Measurements from ENCODE around the gene KANSL1. TPM values are rescaled to one million over a fixed set of nuclear protein-coding genes. Genes with fewer than 3 reads are reported as not detected.
"Not testable (repeated sequence)": the region's sequence is repeated elsewhere in the genome, so short reads cannot be mapped to it uniquely, and the experiment has no call there.

Gene KANSL1
- total and polyA plus RNA-seq, 2 experiments from 2014 or later: 37.3 to 84.3 TPM

DNA sequence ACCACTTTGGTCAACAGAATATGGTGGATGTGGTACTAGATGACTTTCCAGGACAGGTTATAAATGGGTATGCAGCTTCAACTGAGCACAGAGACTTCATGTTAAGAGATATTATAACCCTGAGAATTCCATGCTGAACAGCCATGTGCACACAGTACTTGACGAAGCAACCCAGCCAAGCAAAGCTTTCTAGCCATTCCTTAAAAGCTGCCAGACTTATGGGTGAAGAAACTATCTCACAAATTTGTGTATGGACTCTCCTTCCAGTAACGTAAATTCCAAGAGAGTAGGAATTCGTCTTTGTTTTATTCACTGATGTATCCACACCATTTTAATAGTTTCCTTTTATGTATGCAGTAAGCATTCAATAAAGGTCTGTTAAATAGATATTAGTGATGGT is 76.1 kb downstream of the KANSL1 start:
- no peaks in the 10 kb centered on the region for H3K4me1 ChIP-seq (ENCODE audit: insufficient read depth)

GRCh38 chr17:46115699-46116098 is 77.5 kb downstream of the KANSL1 start:
- H3K79me2 ChIP-seq: peaks cover 100% of the 10 kb centered on the region
- H3K4me1 ChIP-seq (ENCODE audit: insufficient read depth): no peaks in the 10 kb centered on the region
- H3K9me3 ChIP-seq (ENCODE audit: low read depth): no peaks in the 10 kb centered on the region
- no peaks in the 10 kb centered on the region for H3K9me2 ChIP-seq (replicated peaks; ENCODE audit: insufficient read depth)
- no peak overlapping the region for H3K4me2 ChIP-seq
- H3K27me3 ChIP-seq: no peaks in the 10 kb centered on the region
- no peak overlapping the region for H3K27ac ChIP-seq
- no peak overlapping the region for H2AFZ ChIP-seq
- no peak for DNase-seq (ENCODE audit: low spot score)
- no peaks in the 10 kb centered on the region for H3K36me3 ChIP-seq (replicated peaks; ENCODE audit: insufficient read depth, low read depth)
- TF ChIP-seq EZH2 (IDR thresholded peaks at IDR 0.05; ENCODE audit: borderline replicate concordance): no peak
- TF ChIP-seq, protein P1, sequence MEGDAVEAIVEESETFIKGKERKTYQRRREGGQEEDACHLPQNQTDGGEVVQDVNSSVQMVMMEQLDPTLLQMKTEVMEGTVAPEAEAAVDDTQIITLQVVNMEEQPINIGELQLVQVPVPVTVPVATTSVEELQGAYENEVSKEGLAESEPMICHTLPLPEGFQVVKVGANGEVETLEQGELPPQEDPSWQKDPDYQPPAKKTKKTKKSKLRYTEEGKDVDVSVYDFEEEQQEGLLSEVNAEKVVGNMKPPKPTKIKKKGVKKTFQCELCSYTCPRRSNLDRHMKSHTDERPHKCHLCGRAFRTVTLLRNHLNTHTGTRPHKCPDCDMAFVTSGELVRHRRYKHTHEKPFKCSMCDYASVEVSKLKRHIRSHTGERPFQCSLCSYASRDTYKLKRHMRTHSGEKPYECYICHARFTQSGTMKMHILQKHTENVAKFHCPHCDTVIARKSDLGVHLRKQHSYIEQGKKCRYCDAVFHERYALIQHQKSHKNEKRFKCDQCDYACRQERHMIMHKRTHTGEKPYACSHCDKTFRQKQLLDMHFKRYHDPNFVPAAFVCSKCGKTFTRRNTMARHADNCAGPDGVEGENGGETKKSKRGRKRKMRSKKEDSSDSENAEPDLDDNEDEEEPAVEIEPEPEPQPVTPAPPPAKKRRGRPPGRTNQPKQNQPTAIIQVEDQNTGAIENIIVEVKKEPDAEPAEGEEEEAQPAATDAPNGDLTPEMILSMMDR (IDR thresholded peaks at IDR 0.05; ENCODE audit: poor library complexity): no peak
- TF ChIP-seq EZH2phosphoT487 (IDR thresholded peaks at IDR 0.05; ENCODE audit: low read depth, severe bottlenecking, unreplicated experiment): no peak
- no peak overlapping the region for H3K4me3 ChIP-seq
- 78% methylated on average over 6 of the region's 6 CpGs for WGBS (ENCODE audit: low lambda C conversion rate, missing lambda C conversion rate)
- H4K20me1 ChIP-seq (ENCODE audit: insufficient read depth, poor library complexity, severe bottlenecking): peaks cover 100% of the 10 kb centered on the region

More for the DNA sequence above, 76.1 kb downstream of the KANSL1 start:
- Histone ChIP-seq H4K20me1 (ENCODE audit: insufficient read depth, poor library complexity, severe bottlenecking) (peaks cover 100% of the 10 kb centered on the region), H2AFZ (no peak overlapping the region), H3K9me2 (replicated peaks; ENCODE audit: insufficient read depth) (no peaks in the 10 kb centered on the region), H3K4me2 (no peak overlapping the region), H3K79me2 (peaks cover 100% of the 10 kb centered on the region), H3K27me3 (no peaks in the 10 kb centered on the region), H3K27ac (no peak overlapping the region), H3K9me3 (ENCODE audit: low read depth) (no peaks in the 10 kb centered on the region), H3K4me3 (no peak overlapping the region), H3K36me3 (replicated peaks; ENCODE audit: insufficient read depth, low read depth) (no peaks in the 10 kb centered on the region)
- no peak for DNase-seq (ENCODE audit: low spot score)
- 84% methylated on average over 3 of the region's 3 CpGs for WGBS (ENCODE audit: low lambda C conversion rate, missing lambda C conversion rate)
- TF ChIP-seq EZH2phosphoT487 (IDR thresholded peaks at IDR 0.05; ENCODE audit: low read depth, severe bottlenecking, unreplicated experiment) (no peak), EZH2 (IDR thresholded peaks at IDR 0.05; ENCODE audit: borderline replicate concordance) (no peak)
- TF ChIP-seq, protein P1 (IDR thresholded peaks at IDR 0.05; ENCODE audit: poor library complexity): no peak

DNA sequence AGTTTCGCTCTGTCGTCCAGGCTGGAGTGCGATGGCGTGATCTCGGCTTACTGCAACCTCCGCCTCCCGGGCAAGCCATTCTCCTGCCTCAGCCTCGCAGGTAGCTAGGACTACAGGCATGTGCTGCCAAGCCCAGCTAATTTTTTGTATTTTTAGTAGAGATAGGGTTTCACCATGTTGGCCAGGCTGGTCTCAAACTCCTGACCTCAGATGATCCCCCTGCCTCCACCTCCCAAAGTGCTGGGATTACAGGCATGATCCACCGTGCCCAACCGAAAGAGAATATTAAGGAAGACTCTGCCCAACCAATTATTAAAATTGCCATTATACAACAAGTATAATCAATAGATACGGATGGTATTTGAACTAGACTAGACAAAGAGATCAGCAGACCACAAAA is 82.0 kb downstream of the KANSL1 start:
- not testable (repeated sequence) for DNase-seq (ENCODE audit: low spot score); H3K36me3 ChIP-seq (replicated peaks; ENCODE audit: insufficient read depth, low read depth); H3K9me3 ChIP-seq (ENCODE audit: low read depth); H2AFZ ChIP-seq; H3K4me3 ChIP-seq; H3K27me3 ChIP-seq; H3K9me2 ChIP-seq (replicated peaks; ENCODE audit: insufficient read depth); H3K27ac ChIP-seq; H3K4me2 ChIP-seq
- Histone ChIP-seq H3K79me2 (peaks cover 100% of the 10 kb centered on the region), H4K20me1 (ENCODE audit: insufficient read depth, poor library complexity, severe bottlenecking) (peaks cover 100% of the 10 kb centered on the region), H3K4me1 (ENCODE audit: insufficient read depth) (peaks cover 29% of the 10 kb centered on the region)
- 92% methylated on average over 11 of the region's 11 CpGs for WGBS (ENCODE audit: low lambda C conversion rate, missing lambda C conversion rate)

DNA sequence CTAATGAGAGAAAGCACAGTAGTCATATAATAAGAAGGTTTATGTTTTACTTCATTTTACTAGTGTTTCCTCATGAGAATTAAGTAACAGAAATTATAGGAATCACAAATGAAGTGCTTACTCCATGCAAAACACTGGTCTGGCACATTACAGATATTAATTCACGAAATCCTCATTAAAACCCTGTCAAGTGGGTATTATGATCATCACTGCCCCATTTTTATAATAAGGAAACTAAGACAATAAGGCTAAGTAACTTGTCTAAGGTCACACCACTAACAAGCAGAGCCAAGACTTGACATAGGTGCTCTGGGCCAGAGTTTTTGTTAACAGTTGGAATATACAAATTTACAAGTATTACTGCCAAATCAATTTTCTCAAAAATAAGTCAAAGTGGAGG is 83.0 kb downstream of the KANSL1 start:
- Histone ChIP-seq H3K4me1 (ENCODE audit: insufficient read depth) (peaks cover 29% of the 10 kb centered on the region), H3K36me3 (replicated peaks; ENCODE audit: insufficient read depth, low read depth) (no peaks in the 10 kb centered on the region), H3K79me2 (peaks cover 99% of the 10 kb centered on the region), H3K4me3 (no peak overlapping the region), H2AFZ (no peak overlapping the region), H3K9me2 (replicated peaks; ENCODE audit: insufficient read depth) (no peaks in the 10 kb centered on the region), H4K20me1 (ENCODE audit: insufficient read depth, poor library complexity, severe bottlenecking) (peaks cover 99% of the 10 kb centered on the region), H3K27me3 (no peaks in the 10 kb centered on the region), H3K9me3 (ENCODE audit: low read depth) (no peaks in the 10 kb centered on the region), H3K4me2 (no peak overlapping the region), H3K27ac (no peak overlapping the region)
- TF ChIP-seq EZH2 (IDR thresholded peaks at IDR 0.05; ENCODE audit: borderline replicate concordance) (no peak), EZH2phosphoT487 (IDR thresholded peaks at IDR 0.05; ENCODE audit: low read depth, severe bottlenecking, unreplicated experiment) (no peak)
- TF ChIP-seq, protein P1 (IDR thresholded peaks at IDR 0.05; ENCODE audit: poor library complexity): no peak
- 100% methylated on average over 1 of the region's 1 CpG for whole genome bisulfite sequencing (ENCODE audit: low lambda C conversion rate, missing lambda C conversion rate)
- no peak for DNase-seq (ENCODE audit: low spot score)

All from hepatocyte (in vitro differentiated cells).